Stimulated activated memory B cell treated with anti-CD40 and anti-IgM and Interleukin-4, amounts not matched to agents 10 μg/mL and 1 μg/mL and 100 μg/mL, for 72 hours (primary cell): Measurements from ENCODE around the gene SHISA5.
"Not testable (repeated sequence)": the region's sequence is repeated elsewhere in the genome, so short reads cannot be mapped to it uniquely, and the experiment has no call there.

Experiments
- ATAC-seq: fragments of 150-1000 bp; cut with Tn5 transposase; 2 replicates; pipeline ENCODE4 v1.10.0; 2021
- H3K27ac Mint-ChIP-seq: one replicate; pipeline ENCODE4 v1.8.0; 2022; ENCODE audit warnings: mild to moderate bottlenecking, mixed read lengths
- H3K27me3 Mint-ChIP-seq: one replicate; pipeline ENCODE4 v1.8.0; 2022; ENCODE audit warnings: mixed read lengths
- H3K36me3 Mint-ChIP-seq: one replicate; pipeline ENCODE4 v1.8.0; 2022; ENCODE audit warnings: mixed read lengths
- H3K4me1 Mint-ChIP-seq: one replicate; pipeline ENCODE4 v1.8.0; 2022; ENCODE audit warnings: mixed read lengths
- H3K4me3 Mint-ChIP-seq: one replicate; pipeline ENCODE4 v1.8.0; 2022; ENCODE audit warnings: mild to moderate bottlenecking, moderate library complexity, mixed read lengths
- H3K9me3 Mint-ChIP-seq: one replicate; pipeline ENCODE4 v1.8.0; 2022; ENCODE audit warnings: mixed read lengths

SHISA5 gene

DNA sequence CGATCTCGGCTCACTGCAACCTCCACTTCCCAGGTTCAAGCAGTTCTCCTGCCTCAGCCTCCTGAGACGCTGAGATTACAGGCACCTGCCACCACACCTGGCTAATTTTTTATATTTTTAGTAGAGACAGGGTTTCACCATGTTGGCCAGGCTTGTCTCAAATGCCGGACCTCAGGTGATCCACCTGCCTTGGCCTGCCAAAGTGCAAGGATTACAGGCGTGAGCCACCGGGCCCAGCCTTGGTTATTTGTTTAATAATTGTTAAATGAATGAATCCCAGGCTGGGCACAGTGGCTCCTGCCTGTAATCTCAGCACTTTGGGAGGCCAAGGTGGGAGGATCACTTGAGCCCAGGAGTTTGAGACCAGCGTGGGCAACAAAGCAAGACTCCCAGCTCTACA is 42.2 kb downstream of the SHISA5 start:
- H3K27me3 Mint-ChIP-seq, ATAC-seq, H3K27ac Mint-ChIP-seq, H3K4me3 Mint-ChIP-seq, H3K36me3 Mint-ChIP-seq, H3K9me3 Mint-ChIP-seq: not testable (repeated sequence)
- peaks cover 14% of the 10 kb centered on the region for H3K4me1 Mint-ChIP-seq

DNA sequence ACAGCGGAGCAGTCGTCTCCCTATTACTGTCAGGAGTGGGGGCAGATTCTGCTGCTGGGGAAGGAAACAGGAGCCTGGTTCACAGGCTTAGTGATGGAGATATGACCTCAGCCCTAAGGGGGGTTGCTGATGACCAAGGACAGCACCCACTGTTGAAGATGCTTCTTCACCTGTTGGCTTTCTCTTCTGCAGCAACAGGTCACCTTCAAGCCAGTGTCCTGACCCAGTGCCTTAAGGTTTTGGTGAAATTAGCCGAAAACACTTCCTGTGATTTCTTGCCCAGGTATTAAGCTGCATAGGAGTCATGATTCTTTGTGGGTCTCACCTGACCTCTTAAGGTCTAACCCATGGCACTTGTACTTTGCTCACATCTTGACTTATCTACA is 43.5 kb downstream of the SHISA5 start:
- Mint-ChIP-seq H3K36me3 (no peaks in the 10 kb centered on the region), H3K4me3 (no peak overlapping the region), H3K27ac (no peak overlapping the region), H3K4me1 (peaks cover 5% of the 10 kb centered on the region), H3K27me3 (no peaks in the 10 kb centered on the region), H3K9me3 (no peaks in the 10 kb centered on the region)
- no peak for ATAC-seq

DNA sequence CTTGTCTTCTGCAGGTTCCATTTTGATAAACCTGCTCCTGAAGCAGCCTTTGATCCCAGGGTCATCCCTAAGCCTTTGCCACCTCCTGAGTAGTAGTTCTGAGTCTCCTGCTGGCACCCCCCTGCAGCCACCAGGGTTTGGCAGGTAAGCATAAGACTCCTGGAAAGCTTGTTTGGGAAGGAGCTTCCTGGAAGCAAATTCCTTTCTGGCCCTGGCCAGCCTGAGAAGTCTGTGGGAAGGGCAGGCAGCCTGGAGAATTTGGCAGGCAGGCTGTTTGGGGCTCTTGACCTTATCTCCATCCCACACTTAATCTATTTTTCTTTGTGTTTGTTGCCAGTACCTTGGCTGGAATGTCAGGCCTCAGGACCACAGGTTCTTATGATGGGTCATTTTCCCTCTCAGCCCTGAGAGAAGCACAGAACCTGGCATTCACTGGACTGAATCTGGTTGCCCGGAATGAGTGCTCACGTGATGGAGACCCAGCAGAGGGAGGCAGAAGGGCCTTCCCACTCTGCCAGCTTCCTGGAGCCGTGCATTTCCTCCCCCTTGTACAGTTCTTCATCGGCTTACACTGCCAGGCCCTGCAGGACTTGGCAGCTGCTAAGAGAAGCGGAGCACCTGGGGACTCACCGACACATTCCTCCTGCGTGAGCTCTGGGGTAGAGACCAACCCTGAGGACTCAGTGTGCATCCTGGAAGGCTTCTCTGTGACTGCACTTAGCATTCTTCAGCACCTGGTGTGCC is 44.0 kb downstream of the SHISA5 start:
- Mint-ChIP-seq H3K36me3 (no peaks in the 10 kb centered on the region), H3K4me1 (no peaks in the 10 kb centered on the region), H3K27ac (no peak overlapping the region)

DNA sequence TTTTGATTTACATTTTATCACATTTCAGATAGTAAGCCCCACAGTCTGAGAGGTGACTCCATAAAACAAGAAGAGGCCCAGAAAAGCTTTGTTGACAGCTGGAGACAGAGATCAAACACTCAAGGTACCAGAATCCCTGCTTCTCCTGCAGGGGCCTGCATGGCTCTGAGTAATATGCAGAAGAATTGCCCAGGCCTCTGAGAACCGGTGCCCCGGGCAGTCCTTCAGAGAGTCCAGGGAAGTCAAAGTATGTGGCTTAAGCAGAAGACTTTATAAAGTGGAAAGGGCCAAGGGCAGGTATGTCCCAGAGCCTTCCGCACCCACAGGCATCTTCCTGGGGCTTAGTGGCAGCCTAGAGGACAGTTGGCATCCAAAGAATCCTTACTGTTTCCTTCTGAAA is 44.6 kb downstream of the SHISA5 start:
- no peaks in the 10 kb centered on the region for H3K4me1 Mint-ChIP-seq
- ATAC-seq, result no peak
- no peak overlapping the region for H3K27ac Mint-ChIP-seq
- no peaks in the 10 kb centered on the region for H3K9me3 Mint-ChIP-seq
- no peaks in the 10 kb centered on the region for H3K36me3 Mint-ChIP-seq
- H3K27me3 Mint-ChIP-seq, result no peaks in the 10 kb centered on the region
- no peak overlapping the region for H3K4me3 Mint-ChIP-seq

More for the DNA sequence above, 44.0 kb downstream of the SHISA5 start:
- Mint-ChIP-seq H3K27me3 (no peaks in the 10 kb centered on the region), H3K4me3 (no peak overlapping the region), H3K9me3 (no peaks in the 10 kb centered on the region)
- ATAC-seq, result no peak

DNA sequence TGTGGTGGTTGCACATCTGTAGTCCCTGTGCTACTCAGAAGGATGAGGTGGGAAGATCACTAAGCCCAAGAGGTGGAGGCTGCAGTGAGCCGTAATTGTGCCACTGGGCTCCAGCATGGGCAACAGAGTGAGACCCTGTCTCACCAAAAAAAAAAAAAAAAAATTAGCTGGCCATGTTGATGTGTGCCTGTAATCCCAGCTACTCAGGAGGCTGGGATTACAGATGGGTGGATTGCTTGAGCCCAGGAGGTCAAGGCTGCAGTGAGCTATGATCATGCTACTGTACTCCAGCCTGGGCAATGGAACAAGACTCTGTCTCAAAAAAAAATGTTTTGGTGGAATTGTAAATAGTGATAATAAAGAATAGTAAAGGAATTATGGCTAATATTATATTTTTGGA is 47.5 kb downstream of the SHISA5 start:
- Mint-ChIP-seq H3K4me3 (no peak overlapping the region), H3K4me1 (no peaks in the 10 kb centered on the region), H3K36me3 (peaks cover 4% of the 10 kb centered on the region), H3K27me3 (no peaks in the 10 kb centered on the region), H3K27ac (no peak overlapping the region), H3K9me3 (no peaks in the 10 kb centered on the region)
- ATAC-seq, result no peak

DNA sequence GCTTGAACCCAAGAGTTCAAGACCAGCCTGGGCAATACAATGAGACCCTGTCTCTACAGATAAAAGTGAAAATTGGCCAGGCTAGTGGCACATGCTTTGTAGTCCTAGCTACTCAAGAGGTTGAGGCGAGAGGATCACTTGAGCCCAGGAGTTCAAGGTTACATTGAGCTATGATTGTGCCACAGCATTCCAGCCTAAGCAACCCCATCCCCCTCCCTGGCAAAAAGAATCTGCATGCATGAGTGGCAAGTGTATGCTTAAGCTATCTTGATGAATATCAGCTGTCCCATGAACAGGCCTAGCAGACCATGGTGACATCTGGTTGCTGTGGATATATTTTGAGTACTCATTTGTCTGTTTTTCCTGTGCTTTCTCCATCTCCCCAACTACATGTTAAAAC is 52.7 kb downstream of the SHISA5 start:
- peaks cover 7% of the 10 kb centered on the region for H3K36me3 Mint-ChIP-seq
- H3K27me3 Mint-ChIP-seq, result no peaks in the 10 kb centered on the region
- no peak for ATAC-seq
- no peak overlapping the region for H3K4me3 Mint-ChIP-seq
- H3K9me3 Mint-ChIP-seq, result no peaks in the 10 kb centered on the region
- no peak overlapping the region for H3K27ac Mint-ChIP-seq
- peaks cover 18% of the 10 kb centered on the region for H3K4me1 Mint-ChIP-seq

DNA sequence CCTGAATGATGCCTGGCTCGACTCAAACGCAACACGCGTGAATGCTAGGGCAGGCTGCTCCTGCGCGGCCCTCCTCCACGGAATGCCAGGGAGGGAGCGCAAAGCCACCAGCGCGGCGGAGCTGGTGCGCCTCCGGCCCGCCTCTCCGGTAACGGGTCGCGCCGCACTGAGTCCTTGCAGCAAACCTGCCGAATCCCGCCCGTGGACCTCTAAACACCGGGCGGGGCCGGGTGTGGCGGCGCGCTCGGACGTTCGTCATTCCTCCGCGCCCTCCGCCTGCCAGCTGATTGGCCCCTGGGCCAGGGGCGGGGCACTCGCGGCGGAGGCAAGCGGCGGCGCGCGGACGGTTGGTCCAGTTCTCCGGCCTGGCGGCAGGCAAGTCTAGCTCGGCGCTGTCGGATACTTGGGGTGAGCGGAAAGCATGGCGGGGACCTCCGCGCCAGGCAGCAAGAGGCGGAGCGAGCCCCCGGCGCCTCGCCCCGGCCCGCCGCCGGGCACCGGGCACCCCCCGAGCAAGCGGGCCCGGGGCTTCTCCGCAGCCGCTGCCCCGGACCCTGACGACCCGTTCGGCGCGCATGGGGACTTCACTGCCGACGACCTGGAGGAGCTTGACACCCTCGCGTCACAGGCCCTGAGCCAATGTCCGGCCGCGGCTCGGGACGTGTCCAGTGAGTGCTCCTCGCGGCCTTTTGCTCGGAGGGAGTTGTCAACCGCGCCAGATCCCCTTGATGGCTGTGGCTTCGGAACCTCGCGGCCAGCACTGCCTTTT is 57.4 kb downstream of the SHISA5 start, which contains the start of gene ATRIP:
TSS of gene ATRIP (plus strand) at position 313 of the 769 bp plus-strand sequence. CDS start at position 422, 109 bp downstream.
- ATAC-seq, result peak; percentile 98

DNA sequence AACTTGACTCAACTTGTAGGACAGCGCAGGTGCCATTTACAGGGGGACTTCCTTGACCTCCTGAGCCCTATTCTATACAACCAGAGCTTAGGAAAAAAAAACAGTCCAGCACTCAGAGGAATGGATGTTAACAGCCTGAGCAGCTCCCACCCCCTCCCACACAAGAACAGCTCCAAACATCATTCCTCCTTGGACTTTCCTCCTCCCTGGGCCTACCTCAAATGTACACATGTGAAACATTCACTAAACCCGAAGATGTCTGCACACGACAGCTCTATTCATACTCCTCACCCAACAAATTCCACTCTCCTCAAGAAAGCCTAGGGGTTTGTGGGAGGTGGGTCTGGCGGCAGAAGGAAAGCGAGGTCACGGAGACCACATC is 57.9 kb downstream of the SHISA5 start:
- peak overlapping the region; percentile 89 for H3K4me3 Mint-ChIP-seq
- ATAC-seq, result no peak
- H3K9me3 Mint-ChIP-seq, result no peaks in the 10 kb centered on the region
- peak overlapping the region; percentile 78 for H3K27ac Mint-ChIP-seq
- peaks cover 33% of the 10 kb centered on the region for H3K4me1 Mint-ChIP-seq
- no peaks in the 10 kb centered on the region for H3K27me3 Mint-ChIP-seq
- peaks cover 5% of the 10 kb centered on the region for H3K36me3 Mint-ChIP-seq

More for the DNA sequence above, 57.4 kb downstream of the SHISA5 start, which contains the start of gene ATRIP:
- Mint-ChIP-seq H3K27me3 (no peaks in the 10 kb centered on the region), H3K9me3 (no peaks in the 10 kb centered on the region), H3K4me1 (peaks cover 31% of the 10 kb centered on the region), H3K27ac (peak within 1 kb of the TSS; percentile 78), H3K36me3 (peaks cover 9% of the 10 kb centered on the region), H3K4me3 (peak within 1 kb of the TSS; percentile 89)

DNA sequence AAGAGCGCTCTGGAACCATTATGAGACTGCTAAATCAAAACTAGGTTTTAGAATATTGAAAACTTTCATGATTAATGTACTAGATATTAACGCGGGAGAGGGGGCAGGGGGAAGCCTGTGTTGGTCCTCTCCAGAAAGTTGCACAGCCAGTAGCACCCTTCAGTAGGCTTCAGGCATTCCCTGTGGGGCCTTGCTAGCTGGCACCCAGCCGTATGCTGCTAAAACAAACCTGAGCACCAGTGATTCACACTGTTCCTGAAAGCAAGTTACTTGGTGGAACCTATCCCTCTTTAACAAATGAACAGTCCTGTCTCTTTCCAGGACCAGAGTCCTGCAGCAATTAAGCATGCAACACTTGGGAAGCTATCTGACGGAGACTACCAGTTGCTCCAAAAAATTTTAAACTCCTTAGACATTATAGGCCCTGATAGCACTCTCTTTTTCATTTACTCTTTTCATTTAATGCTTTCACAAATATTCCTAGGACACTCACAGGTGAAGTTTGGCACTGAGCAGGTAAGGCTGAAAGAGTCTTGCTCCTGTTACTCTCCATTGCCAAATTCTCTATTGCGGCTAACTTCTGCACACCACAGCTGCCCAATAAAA is 58.6 kb downstream of the SHISA5 start:
- H3K36me3 Mint-ChIP-seq, result peaks cover 5% of the 10 kb centered on the region
- peak overlapping the region; percentile 78 for H3K27ac Mint-ChIP-seq
- peak overlapping the region; percentile 89 for H3K4me3 Mint-ChIP-seq
- H3K9me3 Mint-ChIP-seq, result no peaks in the 10 kb centered on the region
- H3K4me1 Mint-ChIP-seq, result peaks cover 33% of the 10 kb centered on the region
- ATAC-seq, result no peak
- H3K27me3 Mint-ChIP-seq, result no peaks in the 10 kb centered on the region

DNA sequence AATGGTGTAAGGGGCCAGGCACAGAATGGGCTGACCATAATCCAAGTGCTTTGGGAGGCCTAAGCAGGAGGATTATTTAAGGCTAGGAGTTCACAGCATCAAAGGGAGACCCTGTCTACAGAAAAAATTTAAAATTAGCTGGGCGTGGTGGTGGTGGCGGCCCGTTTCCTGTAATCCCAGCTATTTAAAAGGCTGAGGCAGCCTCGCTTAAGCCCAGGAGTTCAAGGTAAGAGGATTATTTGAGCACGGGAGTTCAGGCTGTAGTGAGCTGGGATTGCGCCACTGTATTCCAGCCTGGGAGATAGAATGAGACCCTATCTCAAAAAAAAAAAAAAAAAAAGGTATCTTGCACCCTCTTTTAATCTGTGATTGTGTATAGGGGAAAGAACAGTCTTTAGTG is 62.0 kb downstream of the SHISA5 start:
- Mint-ChIP-seq H3K27ac (no peak overlapping the region), H3K27me3 (no peaks in the 10 kb centered on the region), H3K4me1 (peaks cover 24% of the 10 kb centered on the region), H3K36me3 (peaks cover 5% of the 10 kb centered on the region), H3K4me3 (no peak overlapping the region), H3K9me3 (no peaks in the 10 kb centered on the region)
- no peak for ATAC-seq

DNA sequence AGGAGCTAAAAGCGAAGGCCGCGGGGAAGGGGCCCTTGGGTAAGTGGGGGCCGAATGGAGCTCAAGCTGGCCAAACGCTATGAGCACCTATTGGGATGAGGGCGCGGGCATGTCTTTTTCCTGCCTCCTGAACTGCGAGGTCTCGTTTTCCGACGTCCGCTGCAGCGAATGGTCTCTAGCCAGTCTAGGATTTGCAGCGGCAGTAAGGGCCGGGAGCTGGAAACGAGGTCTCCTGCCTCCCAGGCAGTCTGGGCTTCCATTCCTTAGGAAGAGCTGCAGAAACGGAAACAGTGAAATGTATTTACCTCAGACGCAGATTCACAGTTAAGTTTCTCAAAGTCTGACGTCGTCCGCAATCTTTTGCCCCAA is 63.4 kb downstream of the SHISA5 start:
- Mint-ChIP-seq H3K36me3 (peaks cover 5% of the 10 kb centered on the region), H3K27ac (peak overlapping the region; percentile 83), H3K4me3 (peak overlapping the region; percentile 97), H3K4me1 (peaks cover 14% of the 10 kb centered on the region), H3K27me3 (no peaks in the 10 kb centered on the region), H3K9me3 (no peaks in the 10 kb centered on the region)
- no peak for ATAC-seq

DNA sequence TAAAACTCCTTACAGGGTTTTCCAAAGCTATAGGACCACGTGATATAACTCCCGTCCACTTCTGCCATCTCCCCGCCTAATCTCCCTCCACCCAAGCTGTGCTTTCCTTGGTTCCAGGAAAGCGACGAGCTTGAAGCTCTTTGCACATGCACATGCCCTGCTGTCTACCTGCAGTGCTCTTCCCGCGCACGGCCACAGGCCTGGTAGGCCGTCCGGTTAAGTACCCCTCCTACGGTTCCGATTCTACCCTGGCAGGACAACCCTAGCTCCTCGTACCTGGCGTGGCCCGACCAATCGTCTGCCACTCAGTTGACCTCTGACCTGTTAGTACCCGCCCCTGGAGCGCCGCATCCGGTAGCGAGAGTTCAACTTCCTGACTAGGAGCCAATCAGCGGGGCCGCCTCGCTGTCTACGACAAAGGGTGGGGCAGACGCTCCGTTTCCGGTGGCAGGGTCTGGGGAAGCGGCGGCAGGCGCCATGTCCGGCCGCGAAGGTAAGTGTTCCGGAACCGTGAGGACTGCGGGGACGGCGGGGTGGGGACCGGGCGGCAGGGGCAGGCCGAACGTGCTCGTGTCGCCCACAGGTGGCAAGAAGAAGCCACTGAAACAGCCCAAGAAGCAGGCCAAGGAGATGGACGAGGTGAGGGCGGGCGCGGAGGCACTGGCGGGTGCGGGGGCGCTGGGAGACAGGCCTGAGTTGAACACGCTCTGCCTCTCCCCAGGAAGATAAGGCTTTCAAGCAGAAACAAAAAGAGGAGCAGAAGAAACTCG is 64.0 kb downstream of the SHISA5 start, which contains the start of the genes CCDC51 and TMA7:
TSS of gene CCDC51 (minus strand) at position 300 of the 770 bp plus-strand sequence. CDS start 4,991 bp downstream, outside the sequence.
TSS of gene TMA7 (plus strand) at position 438 of the 770 bp plus-strand sequence. CDS start at position 478, 40 bp downstream.
- Mint-ChIP-seq H3K27ac (peak within 1 kb of the TSS; percentile 83), H3K4me1 (peaks cover 12% of the 10 kb centered on the region), H3K4me3 (peak within 1 kb of the TSS; percentile 97), H3K36me3 (peaks cover 5% of the 10 kb centered on the region), H3K27me3 (no peaks in the 10 kb centered on the region), H3K9me3 (no peaks in the 10 kb centered on the region)
- peak; percentile 100 for ATAC-seq

DNA sequence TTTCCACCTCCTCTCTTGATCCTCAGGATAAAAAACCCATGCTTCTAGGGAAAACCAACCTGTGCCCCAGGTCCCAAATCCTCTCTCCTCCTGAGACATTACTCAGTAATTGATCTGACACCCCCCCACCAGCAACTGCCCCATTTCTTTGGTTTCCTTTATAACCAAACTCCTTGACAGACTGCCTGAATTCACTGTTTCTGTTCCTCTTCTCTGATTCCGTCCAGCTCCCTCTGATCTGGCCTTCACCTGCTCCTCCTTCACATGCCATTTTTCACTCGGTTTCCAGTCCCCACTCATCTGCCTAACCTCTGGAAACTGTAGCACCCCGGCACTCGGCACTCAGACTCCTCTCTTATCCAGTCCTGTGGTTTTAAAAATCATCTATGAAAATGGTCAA is 66.2 kb downstream of the SHISA5 start:
- ATAC-seq, result no peak
- H3K27ac Mint-ChIP-seq, result peak overlapping the region; percentile 83
- peaks cover 12% of the 10 kb centered on the region for H3K4me1 Mint-ChIP-seq
- no peak overlapping the region for H3K4me3 Mint-ChIP-seq
- H3K27me3 Mint-ChIP-seq, result no peaks in the 10 kb centered on the region
- no peaks in the 10 kb centered on the region for H3K36me3 Mint-ChIP-seq
- H3K9me3 Mint-ChIP-seq, result no peaks in the 10 kb centered on the region

DNA sequence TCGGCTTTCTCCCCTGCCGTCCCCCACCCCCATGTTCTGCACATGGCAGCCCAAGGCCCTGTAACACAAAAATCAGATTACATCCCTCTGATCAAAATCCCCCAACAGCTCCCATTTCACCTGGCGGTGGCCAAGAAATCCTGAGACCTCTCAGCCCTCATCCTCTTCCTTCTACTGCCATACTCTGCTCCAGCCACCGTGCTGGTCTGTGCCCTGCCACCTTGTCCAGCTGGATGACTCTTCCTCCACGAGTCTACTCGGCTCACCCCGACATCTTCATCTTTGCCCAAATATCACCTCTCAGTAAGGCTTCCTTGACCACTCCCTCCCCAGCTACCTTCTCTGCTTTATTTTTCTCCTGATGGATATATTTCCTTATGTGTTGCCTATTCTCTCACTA is 67.1 kb downstream of the SHISA5 start:
- Mint-ChIP-seq H3K9me3 (no peaks in the 10 kb centered on the region), H3K4me1 (peaks cover 11% of the 10 kb centered on the region), H3K36me3 (peaks cover 2% of the 10 kb centered on the region), H3K4me3 (no peak overlapping the region), H3K27ac (no peak overlapping the region), H3K27me3 (no peaks in the 10 kb centered on the region)
- ATAC-seq, result no peak

DNA sequence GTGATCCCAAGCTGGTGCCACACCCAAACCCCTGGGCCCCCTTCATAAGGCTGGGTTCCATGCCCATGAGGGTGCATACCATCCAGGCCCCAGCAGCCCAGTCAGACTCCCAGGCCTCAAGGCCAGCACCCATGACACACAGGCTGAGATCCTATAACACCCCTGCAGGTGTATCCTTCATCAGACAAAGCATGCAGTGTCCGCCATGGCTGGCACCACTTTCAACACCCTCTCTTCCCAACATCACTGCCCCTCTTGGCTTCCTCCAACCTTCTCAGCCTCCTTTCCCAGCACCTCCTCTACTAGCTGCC is 67.5 kb downstream of the SHISA5 start:
- H3K27ac Mint-ChIP-seq, result no peak overlapping the region
- no peak for ATAC-seq
- H3K4me3 Mint-ChIP-seq, result no peak overlapping the region
- no peaks in the 10 kb centered on the region for H3K9me3 Mint-ChIP-seq
- H3K36me3 Mint-ChIP-seq, result peaks cover 6% of the 10 kb centered on the region
- no peaks in the 10 kb centered on the region for H3K27me3 Mint-ChIP-seq
- H3K4me1 Mint-ChIP-seq, result peaks cover 7% of the 10 kb centered on the region
